OCI-LY1 (cell line): Measurements from ENCODE around the gene CA6.
"Not testable (repeated sequence)": the region's sequence is repeated elsewhere in the genome, so short reads cannot be mapped to it uniquely, and the experiment has no call there.

ENCODE experiments used
- CTCF ChIP-seq: fragments of 200-600 bp; sonication (generic), shearing (Covaris generic); IDR thresholded peaks from 2 replicates; pipeline ENCODE4 v1.5.1; 2017; ENCODE audit warnings: mild to moderate bottlenecking, antibody characterized with exemption, low read length, moderate library complexity, mixed read lengths
- EZH2 ChIP-seq: fragments of 200-600 bp; sonication (generic), shearing (Covaris generic); IDR thresholded peaks from 2 replicates; pipeline ENCODE4 v1.8.0; 2017; ENCODE audit warnings: borderline replicate concordance, mixed run types, mild to moderate bottlenecking, antibody characterized with exemption, low read length, moderate library complexity, mixed read lengths

- TF ChIP-seq CTCF, EZH2: not testable (repeated sequence)
These were observed 56.0 kb downstream of the CA6 start for GRCh38 chr1:9001534-9002214.
